ENCODE results near the gene BAHCC1.

The BAHCC1 gene

DNA sequence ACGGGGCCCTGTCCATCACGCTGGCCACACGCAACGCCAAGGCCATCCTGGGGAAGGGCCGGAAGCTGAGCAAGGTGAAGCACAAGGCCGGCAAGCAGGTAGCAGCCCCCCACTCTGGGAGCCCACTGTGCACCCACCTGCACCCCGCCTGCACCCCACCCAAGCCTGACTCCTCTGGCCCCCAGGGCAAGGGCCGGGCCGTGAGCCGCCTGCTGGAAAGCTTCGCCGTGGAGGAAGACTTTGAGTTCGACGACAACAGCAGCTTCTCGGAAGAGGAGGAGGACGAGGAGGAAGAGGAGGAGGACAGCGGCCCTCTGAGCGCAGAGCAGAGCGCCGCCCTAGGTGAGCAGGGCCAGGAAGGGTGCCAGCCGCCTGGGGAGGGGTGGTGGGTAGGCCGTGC is 63.4 kb downstream of the BAHCC1 start:
- TF ChIP-seq, protein P1, sequence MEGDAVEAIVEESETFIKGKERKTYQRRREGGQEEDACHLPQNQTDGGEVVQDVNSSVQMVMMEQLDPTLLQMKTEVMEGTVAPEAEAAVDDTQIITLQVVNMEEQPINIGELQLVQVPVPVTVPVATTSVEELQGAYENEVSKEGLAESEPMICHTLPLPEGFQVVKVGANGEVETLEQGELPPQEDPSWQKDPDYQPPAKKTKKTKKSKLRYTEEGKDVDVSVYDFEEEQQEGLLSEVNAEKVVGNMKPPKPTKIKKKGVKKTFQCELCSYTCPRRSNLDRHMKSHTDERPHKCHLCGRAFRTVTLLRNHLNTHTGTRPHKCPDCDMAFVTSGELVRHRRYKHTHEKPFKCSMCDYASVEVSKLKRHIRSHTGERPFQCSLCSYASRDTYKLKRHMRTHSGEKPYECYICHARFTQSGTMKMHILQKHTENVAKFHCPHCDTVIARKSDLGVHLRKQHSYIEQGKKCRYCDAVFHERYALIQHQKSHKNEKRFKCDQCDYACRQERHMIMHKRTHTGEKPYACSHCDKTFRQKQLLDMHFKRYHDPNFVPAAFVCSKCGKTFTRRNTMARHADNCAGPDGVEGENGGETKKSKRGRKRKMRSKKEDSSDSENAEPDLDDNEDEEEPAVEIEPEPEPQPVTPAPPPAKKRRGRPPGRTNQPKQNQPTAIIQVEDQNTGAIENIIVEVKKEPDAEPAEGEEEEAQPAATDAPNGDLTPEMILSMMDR (conservative IDR thresholded peaks at IDR 0.05; ENCODE audit: low read depth, low read length) = no peak
- H3K4me3 ChIP-seq (ENCODE audit: low read depth, low read length) = no peak overlapping the region
- no peak for DNase-seq (ENCODE audit: low read depth)

DNA sequence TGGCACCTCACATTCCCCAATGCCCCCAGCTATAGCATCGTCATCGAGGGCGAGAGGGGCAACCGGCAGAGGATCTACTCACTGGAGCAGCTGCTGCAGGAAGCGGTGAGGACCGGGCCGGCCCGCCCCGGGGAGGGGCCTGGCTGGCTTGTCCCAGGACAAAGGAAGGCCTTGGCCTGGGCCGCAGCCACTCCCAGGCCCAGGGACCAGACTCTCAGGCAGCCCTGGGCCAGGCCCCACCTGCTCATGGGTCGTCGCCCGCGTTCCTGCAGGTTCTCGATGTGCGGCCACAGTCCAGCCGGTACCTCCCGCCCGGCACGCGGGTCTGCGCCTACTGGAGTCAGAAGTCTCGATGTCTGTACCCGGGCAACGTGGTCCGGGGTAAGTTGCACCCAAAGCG is 64.0 kb downstream of the BAHCC1 start:
- TF ChIP-seq, protein P1 (conservative IDR thresholded peaks at IDR 0.05; ENCODE audit: low read depth, low read length) = no peak
- no peak for DNase-seq (ENCODE audit: low read depth)
- no peak overlapping the region for H3K4me3 ChIP-seq (ENCODE audit: low read depth, low read length)

DNA sequence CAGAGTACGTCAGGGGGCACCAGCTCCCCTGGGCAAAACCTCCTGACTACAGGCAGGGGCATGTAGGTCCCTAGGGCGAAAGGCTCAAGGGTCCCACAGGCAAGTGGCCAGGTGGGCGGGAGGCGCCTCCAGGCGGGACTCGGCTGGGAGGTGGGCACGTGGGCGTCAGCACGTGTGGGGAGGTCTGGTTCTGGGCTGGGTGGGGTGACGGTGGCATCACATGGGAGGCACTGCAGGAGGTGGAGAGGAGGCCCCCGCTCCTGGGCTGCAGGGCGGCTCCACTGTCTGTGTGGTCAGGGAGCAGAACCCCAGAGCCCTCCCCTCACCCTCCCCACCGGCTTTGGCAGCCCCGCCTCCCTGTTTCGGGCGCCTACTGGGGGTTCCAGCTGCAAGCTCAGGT is 64.6 kb downstream of the BAHCC1 start:
- TF ChIP-seq, protein P1 (conservative IDR thresholded peaks at IDR 0.05; ENCODE audit: low read depth, low read length) = no peak
- H3K4me3 ChIP-seq (ENCODE audit: low read depth, low read length) = no peak overlapping the region
- no peak for DNase-seq (ENCODE audit: low read depth)

DNA sequence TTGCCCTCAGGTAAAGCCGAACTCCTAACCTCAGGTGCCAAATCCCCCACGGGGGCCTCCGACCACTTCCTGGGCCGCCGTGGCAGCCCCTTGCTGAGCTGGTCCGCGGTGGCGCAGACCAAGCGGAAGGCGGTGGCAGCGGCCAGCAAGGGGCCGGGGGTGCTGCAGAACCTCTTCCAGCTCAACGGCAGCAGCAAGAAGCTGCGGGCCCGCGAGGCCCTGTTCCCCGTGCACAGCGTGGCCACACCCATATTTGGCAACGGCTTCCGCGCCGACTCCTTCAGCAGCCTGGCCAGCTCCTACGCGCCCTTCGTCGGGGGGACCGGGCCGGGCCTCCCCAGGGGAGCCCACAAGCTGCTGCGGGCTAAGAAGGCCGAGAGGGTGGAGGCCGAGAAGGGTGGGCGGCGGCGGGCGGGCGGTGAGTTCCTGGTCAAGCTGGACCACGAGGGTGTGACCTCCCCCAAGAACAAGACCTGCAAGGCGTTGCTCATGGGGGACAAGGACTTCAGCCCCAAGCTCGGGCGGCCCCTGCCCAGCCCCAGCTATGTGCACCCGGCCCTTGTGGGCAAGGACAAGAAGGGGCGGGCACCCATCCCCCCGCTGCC is 65.7 kb downstream of the BAHCC1 start:
- no peak for DNase-seq (ENCODE audit: low read depth)
- TF ChIP-seq, protein P1 (conservative IDR thresholded peaks at IDR 0.05; ENCODE audit: low read depth, low read length) = no peak
- no peak overlapping the region for H3K4me3 ChIP-seq (ENCODE audit: low read depth, low read length)

DNA sequence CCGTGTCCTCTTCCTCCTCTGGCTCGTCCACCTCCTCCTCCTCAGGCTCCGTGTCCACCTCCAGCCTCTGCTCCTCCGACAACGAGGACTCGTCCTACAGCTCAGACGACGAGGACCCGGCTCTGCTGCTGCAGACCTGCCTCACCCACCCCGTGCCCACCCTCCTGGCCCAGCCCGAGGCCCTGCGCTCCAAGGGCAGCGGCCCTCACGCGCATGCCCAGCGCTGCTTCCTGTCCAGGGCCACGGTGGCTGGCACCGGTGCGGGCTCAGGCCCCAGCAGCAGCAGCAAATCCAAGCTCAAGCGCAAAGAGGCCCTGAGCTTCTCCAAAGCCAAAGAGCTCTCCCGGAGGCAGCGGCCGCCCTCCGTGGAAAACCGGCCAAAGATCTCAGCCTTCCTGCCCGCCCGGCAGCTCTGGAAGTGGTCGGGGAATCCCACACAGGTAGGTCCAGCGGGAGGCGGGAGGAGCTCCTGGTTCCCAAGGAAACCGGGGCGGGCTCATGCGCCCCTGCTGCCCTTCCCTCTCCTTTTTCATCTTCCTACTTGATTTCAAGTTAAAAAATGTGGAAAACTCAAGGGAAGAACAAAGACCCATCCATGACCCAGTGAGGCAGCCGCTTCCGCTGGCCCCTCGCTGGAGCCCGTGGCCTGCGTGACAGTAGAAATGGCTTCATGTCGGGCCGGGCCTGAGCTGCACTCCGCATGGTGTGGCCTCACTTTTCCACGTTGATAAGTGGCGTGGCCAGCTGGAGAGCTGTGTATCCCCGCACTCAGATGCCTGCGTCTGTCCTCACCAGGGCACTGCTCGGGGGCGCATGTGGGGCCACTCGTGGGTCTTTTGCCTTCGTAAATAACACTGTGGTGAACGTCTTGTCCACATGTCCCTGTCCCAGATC is 66.6 kb downstream of the BAHCC1 start:
- no peak overlapping the region for H3K4me3 ChIP-seq (ENCODE audit: low read depth, low read length)
- no peak for DNase-seq (ENCODE audit: low read depth)
- TF ChIP-seq, protein P1 (conservative IDR thresholded peaks at IDR 0.05; ENCODE audit: low read depth, low read length) = no peak

DNA sequence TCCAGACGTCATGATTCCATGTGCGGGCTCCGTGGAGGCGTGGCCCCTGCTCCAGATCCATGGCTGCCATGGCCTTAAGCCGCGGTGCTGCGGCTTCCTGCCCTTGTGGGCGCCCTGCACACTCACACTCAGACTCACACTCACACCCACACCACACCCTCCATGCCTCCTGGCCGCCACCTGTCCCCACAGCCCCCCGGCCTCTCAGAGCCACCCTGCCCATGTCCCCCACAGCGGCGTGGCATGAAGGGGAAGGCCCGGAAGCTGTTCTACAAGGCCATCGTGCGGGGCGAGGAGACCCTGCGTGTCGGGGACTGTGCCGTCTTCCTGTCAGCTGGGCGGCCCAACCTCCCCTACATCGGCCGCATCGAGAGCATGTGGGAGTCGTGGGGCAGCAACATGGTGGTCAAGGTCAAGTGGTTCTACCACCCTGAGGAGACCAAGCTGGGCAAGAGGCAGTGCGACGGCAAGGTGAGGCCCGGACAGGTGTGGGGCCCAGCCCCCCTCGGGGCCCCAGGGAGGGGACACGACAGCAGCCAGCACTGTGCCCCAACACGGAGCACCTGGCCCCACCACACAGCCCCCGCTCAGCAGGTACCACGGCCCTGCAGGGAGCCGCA is 67.4 kb downstream of the BAHCC1 start:
- TF ChIP-seq, protein P1 (conservative IDR thresholded peaks at IDR 0.05; ENCODE audit: low read depth, low read length) = no peak
- DNase-seq (ENCODE audit: low read depth) = no peak
- H3K4me3 ChIP-seq (ENCODE audit: low read depth, low read length) = no peak overlapping the region
